CD4-positive, alpha-beta T cell treated with Interferon gamma for 1 hour (primary cell): ENCODE data around the gene EPS15.
"Not testable (repeated sequence)": the region's sequence is repeated elsewhere in the genome, so short reads cannot be mapped to it uniquely, and the experiment has no call there.

Experiments used
- DNase-seq: peaks from one replicate; pipeline ENCODE4 v3.0.0-alpha.2; 2020

Gene EPS15

GRCh38 chr1:51464828-51465227 is 54.2 kb downstream of the EPS15 start:
- no peak for DNase-seq

GRCh38 chr1:51463561-51463960 is 55.5 kb downstream of the EPS15 start:
- DNase-seq: no peak

- DNase-seq: not testable (repeated sequence)
Observed at GRCh38 chr1:51462289-51462688, 56.8 kb downstream of the EPS15 start.

GRCh38 chr1:51454554-51454953 is 64.5 kb downstream of the EPS15 start:
- no peak for DNase-seq

- no peak for DNase-seq
Observed at GRCh38 chr1:51453010-51453409, 66.1 kb downstream of the EPS15 start.

GRCh38 chr1:51448844-51449454 is 70.1 kb downstream of the EPS15 start:
- DNase-seq: not testable (repeated sequence)

GRCh38 chr1:51445351-51446090 is 73.5 kb downstream of the EPS15 start:
- no peak for DNase-seq

GRCh38 chr1:51444534-51445192 is 74.4 kb downstream of the EPS15 start:
- no peak for DNase-seq

GRCh38 chr1:51444096-51444495 is 75.0 kb downstream of the EPS15 start:
- no peak for DNase-seq

GRCh38 chr1:51443555-51443954 is 75.5 kb downstream of the EPS15 start:
- DNase-seq: no peak

GRCh38 chr1:51442616-51443015 is 76.5 kb downstream of the EPS15 start:
- DNase-seq: no peak

GRCh38 chr1:51442198-51442597 is 76.9 kb downstream of the EPS15 start:
- DNase-seq: no peak

- no peak for DNase-seq
Observed at GRCh38 chr1:51439895-51440294, 79.2 kb downstream of the EPS15 start.

- no peak for DNase-seq
Observed at GRCh38 chr1:51439053-51439452, 80.0 kb downstream of the EPS15 start.

- not testable (repeated sequence) for DNase-seq
Observed at GRCh38 chr1:51437391-51437790, 81.7 kb downstream of the EPS15 start.

GRCh38 chr1:51435878-51436277 is 83.2 kb downstream of the EPS15 start:
- no peak for DNase-seq

- DNase-seq: no peak
Observed at GRCh38 chr1:51433972-51434510, 85.0 kb downstream of the EPS15 start.

- no peak for DNase-seq
Observed at GRCh38 chr1:51433269-51433971, 85.6 kb downstream of the EPS15 start.

GRCh38 chr1:51432146-51432545 is 86.9 kb downstream of the EPS15 start:
- DNase-seq: no peak

- DNase-seq: no peak
Observed at GRCh38 chr1:51427438-51427837, 91.6 kb downstream of the EPS15 start.

- DNase-seq: no peak
Observed at GRCh38 chr1:51425955-51426354, 93.1 kb downstream of the EPS15 start.

GRCh38 chr1:51425273-51425672 is 93.8 kb downstream of the EPS15 start:
- no peak for DNase-seq
